Endothelial cell of umbilical vein (primary cell): ENCODE results near the gene DDX17. TPM values are rescaled to one million over a fixed set of nuclear protein-coding genes. Genes with fewer than 3 reads are reported as not detected.

Experiments
- BruUV-seq: library from RNA; stranded (reverse); fragments of 400-500 nt; replicated peaks from 2 replicates; lab custom pipeline; 2021; lab: Mats Ljungman, UMichigan
- CTCF ChIA-PET: fragments of 300-600, 350-600 bp; sonication (Branson Sonifier 250); formaldehyde crosslinking; loops from one replicate; lab custom pipeline; 2021; ENCODE audit warnings: antibody characterized with exemption, inconsistent platforms; lab: Charles Lee
- POLR2A ChIA-PET: fragments of 300-600, 350-600 bp; sonication (Branson Sonifier 250); formaldehyde crosslinking; loops from one replicate; lab custom pipeline; 2021; ENCODE audit warnings: antibody characterized with exemption, inconsistent platforms; lab: Charles Lee
- DNase-seq: peaks from one replicate; pipeline ENCODE4 v3.0.0-alpha.2; 2011; ENCODE audit warnings: low read depth, low spot score
- FAIRE-seq: peaks from 2 replicates; lab custom pipeline; 2011; peaks lifted over from hg19 to GRCh38; lab: Jason Lieb, UNC
- H2AFZ ChIP-seq: 2 replicates; pipeline ENCODE4 v1.6.0; 2012; ENCODE audit warnings: low read depth, low read length, control low read depth, inconsistent platforms
- H3K27ac ChIP-seq: 2 replicates; pipeline ENCODE4 v1.5.1; 2011; ENCODE audit warnings: low read depth, mild to moderate bottlenecking, control low read depth, low read length, moderate library complexity; ENCODE audit not compliant: insufficient read depth
- H3K27me3 ChIP-seq, 2 experiments: 2 replicates each; pipeline versions ENCODE4 v1.6.0 to v1.6.1; 2011; ENCODE audit warnings: low read length in 2 of 2, mixed read lengths in 1 of 2; ENCODE audit not compliant: control insufficient read depth in 2 of 2, insufficient read depth in 2 of 2
- H3K36me3 ChIP-seq, 2 experiments: 2 replicates in 1 of 2; 3 replicates in 1 of 2; pipeline ENCODE4 v1.5.1; 2011; ENCODE audit warnings: low read length in 2 of 2, mild to moderate bottlenecking in 1 of 2, moderate library complexity in 1 of 2; ENCODE audit not compliant: control insufficient read depth in 2 of 2, insufficient read depth in 2 of 2; ENCODE audit errors: extremely low read depth in 1 of 2
- H3K4me1 ChIP-seq: 3 replicates; pipeline ENCODE4 v1.5.1; 2011; ENCODE audit warnings: mild to moderate bottlenecking, low read length; ENCODE audit not compliant: control insufficient read depth, insufficient read depth; ENCODE audit errors: extremely low read depth
- H3K4me2 ChIP-seq: 2 replicates; pipeline ENCODE4 v1.6.1; 2011; ENCODE audit warnings: low read length, control low read depth, mixed read lengths; ENCODE audit not compliant: insufficient read depth
- H3K4me3 ChIP-seq, 3 experiments: fragments of 200-600 bp in 1 of 3; sonication (generic), shearing (Covaris generic) in 1 of 3; replicated peaks in 1 of 3; 2 replicates each; pipeline ENCODE4 v1.5.1; 2011 to 2016; ENCODE audit warnings: control low read depth in 3 of 3, low read length in 3 of 3, mild to moderate bottlenecking in 2 of 3, inconsistent platforms in 1 of 3, low read depth in 1 of 3, moderate library complexity in 1 of 3; ENCODE audit not compliant: insufficient read depth in 1 of 3
- H3K79me2 ChIP-seq: 2 replicates; pipeline ENCODE4 v1.6.0; 2012; ENCODE audit warnings: low read length, inconsistent platforms; ENCODE audit not compliant: control insufficient read depth, insufficient read depth
- H3K9ac ChIP-seq: replicated peaks from 2 replicates; pipeline ENCODE3; 2011; ENCODE audit warnings: low read length, control low read depth; ENCODE audit not compliant: insufficient read depth; ENCODE audit errors: extremely low read depth
- H3K9me1 ChIP-seq: replicated peaks from 3 replicates; pipeline ENCODE4 v1.6.0; 2011; ENCODE audit warnings: mild to moderate bottlenecking, low read length; ENCODE audit not compliant: control insufficient read depth, insufficient read depth; ENCODE audit errors: extremely low read depth
- H3K9me3 ChIP-seq: replicated peaks from 2 replicates; pipeline ENCODE4 v1.5.1; 2012; ENCODE audit warnings: low read length, inconsistent platforms; ENCODE audit not compliant: control insufficient read depth, insufficient read depth
- H4K20me1 ChIP-seq: replicated peaks from 2 replicates; pipeline ENCODE3; 2011; ENCODE audit warnings: mild to moderate bottlenecking, low read length; ENCODE audit not compliant: control insufficient read depth, insufficient read depth; ENCODE audit errors: extremely low read depth
- CTCF ChIP-seq, 2 donors: IDR thresholded peaks; 1 replicate in 1 of 2; 2 replicates in 1 of 2; pipeline ENCODE4 v1.5.1; 2011; ENCODE audit warnings: low read length in 2 of 2, mild to moderate bottlenecking in 2 of 2, moderate library complexity in 2 of 2, control low read depth in 1 of 2, inconsistent platforms in 1 of 2, low read depth in 1 of 2; ENCODE audit not compliant: insufficient read depth in 1 of 2; ENCODE audit errors: extremely low read depth in 1 of 2
- EZH2 ChIP-seq: IDR thresholded peaks from 2 replicates; pipeline ENCODE4 v1.6.1; 2012; ENCODE audit warnings: borderline replicate concordance, low read depth, mild to moderate bottlenecking, moderate library complexity, low read length, inconsistent platforms; ENCODE audit not compliant: severe bottlenecking
- FOS ChIP-seq: IDR thresholded peaks from 2 replicates; pipeline ENCODE4 v1.6.1; 2011; ENCODE audit warnings: mild to moderate bottlenecking, low read length, moderate library complexity, borderline replicate concordance; ENCODE audit not compliant: insufficient read depth
- GATA2 ChIP-seq: IDR thresholded peaks from 2 replicates; pipeline ENCODE4 v1.7.0; 2011; ENCODE audit warnings: low read depth, mild to moderate bottlenecking, moderate library complexity, mixed read lengths, low read length; ENCODE audit not compliant: insufficient read length, insufficient read depth
- JUN ChIP-seq: IDR thresholded peaks from 2 replicates; pipeline ENCODE4 v1.6.1; 2011; ENCODE audit warnings: borderline replicate concordance, low read depth; ENCODE audit not compliant: insufficient read length, insufficient read depth
- MYC ChIP-seq: IDR thresholded peaks from one replicate; pipeline ENCODE4 v1.6.1; 2011; ENCODE audit warnings: mild to moderate bottlenecking, low read depth, low read length
- POLR2A ChIP-seq: IDR thresholded peaks from 2 replicates; pipeline ENCODE4 v1.6.1; 2012; ENCODE audit warnings: low read depth, mild to moderate bottlenecking, control low read depth, low read length
- POLR2AphosphoS5 ChIP-seq: IDR thresholded peaks from 2 replicates; pipeline ENCODE4 v1.6.1; 2012; ENCODE audit warnings: low read depth, mild to moderate bottlenecking, control low read depth, low read length, moderate library complexity; ENCODE audit not compliant: insufficient read depth
- dilution Hi-C: fragments of 300-500 bp; cut with MboI; formaldehyde crosslinking; loops from one replicate; pipeline ENCODE4 v1.15.0; 2019; ENCODE audit warnings: low sequenced_read_pairs; ENCODE audit not compliant: extremely low pct_ligation_motif_present
- intact Hi-C: fragments of 100-400 bp; cut with micrococcal nuclease; formaldehyde crosslinking; loops from one replicate; pipeline ENCODE4 v1.10.0; 2022
- polyA plus RNA-seq, 4 experiments: library from polyadenylated mRNA; depleted of rRNA in 3 of 4; stranded (reverse) in 3 of 4; unstranded in 1 of 4; fragments of >200 nt; gene quantifications; 2 replicates each; pipeline versions ENCODE4 v1.2.1 to v1.2.3, GENCODE V29; 2011 to 2012; ENCODE audit warnings: missing spikeins in 1 of 4
- total RNA-seq: library from RNA; stranded (reverse); gene quantifications from 2 replicates; pipeline ENCODE4 v1.2.3, GENCODE V29; 2021
- TF ChIP-seq, protein P1 (sequence below): IDR thresholded peaks from 2 replicates; pipeline ENCODE4 v1.6.1; 2011; ENCODE audit not compliant: insufficient read depth, insufficient read length

Gene DDX17
- total and polyA plus RNA-seq, 2 donors (not counting 3 experiments of a cell fraction or from before 2014, with no cell fraction given): 393 to 402 TPM

DNA sequence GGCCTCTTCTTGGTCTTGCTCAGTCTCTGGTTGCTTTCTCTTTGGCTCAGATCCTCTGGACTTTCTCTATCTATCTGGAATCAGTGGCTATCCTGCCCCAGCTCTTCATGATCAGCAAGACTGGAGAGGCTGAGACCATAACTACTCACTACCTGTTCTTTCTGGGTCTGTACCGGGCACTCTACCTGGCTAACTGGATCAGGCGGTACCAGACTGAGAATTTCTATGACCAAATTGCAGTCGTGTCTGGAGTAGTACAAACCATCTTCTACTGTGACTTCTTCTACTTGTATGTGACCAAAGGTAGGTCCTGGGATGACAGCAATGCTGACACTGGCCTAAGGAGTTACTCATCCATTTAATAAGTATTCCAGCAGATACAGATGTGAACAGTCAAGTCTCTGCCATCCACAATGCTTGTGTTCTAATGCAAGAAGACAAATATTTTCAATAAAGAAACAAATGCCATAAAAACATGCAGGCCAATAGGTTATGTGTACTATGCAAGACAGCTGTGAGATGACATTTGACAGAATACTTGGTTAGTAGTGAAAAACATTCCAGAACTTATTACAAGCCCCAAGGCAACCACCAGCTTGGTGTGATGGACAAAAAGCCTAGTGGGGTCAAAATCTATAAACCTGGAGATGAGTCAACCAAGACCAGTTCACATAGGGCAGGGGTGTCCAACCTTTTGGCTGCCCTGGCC lies 24.8 kb downstream of the DDX17 start:
- Histone ChIP-seq H4K20me1 (no peaks in the 10 kb centered on the region), H3K27me3 (no peaks in the 10 kb centered on the region), H2AFZ (no peak overlapping the region), H3K79me2 (peaks cover 2% of the 10 kb centered on the region), H3K9me3 (no peaks in the 10 kb centered on the region), H3K9ac (no peak overlapping the region), H3K36me3 (peaks cover 42 to 48% of the 10 kb centered on the region in 2 experiments), H3K4me3 (no peak overlapping the region), H3K4me2 (no peak overlapping the region), H3K9me1 (no peaks in the 10 kb centered on the region), H3K4me1 (no peaks in the 10 kb centered on the region), H3K27ac (no peak overlapping the region)
- TF ChIP-seq POLR2AphosphoS5 (no peak), CTCF (IDR thresholded peaks at IDR 0.05; ENCODE audit: extremely low read depth in 1 of 2, insufficient read depth in 1 of 2, low read depth in 1 of 2, low read length in 2 of 2) (no peak), POLR2A (no peak), FOS (no peak), MYC (no peak), GATA2 (no peak), EZH2 (no peak), JUN (no peak)
- TF ChIP-seq, protein P1, sequence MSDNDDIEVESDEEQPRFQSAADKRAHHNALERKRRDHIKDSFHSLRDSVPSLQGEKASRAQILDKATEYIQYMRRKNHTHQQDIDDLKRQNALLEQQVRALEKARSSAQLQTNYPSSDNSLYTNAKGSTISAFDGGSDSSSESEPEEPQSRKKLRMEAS: no peak
- ChIA-PET CTCF (interaction anchor here (0.7 to 2.0 kb wide), 4 partner anchors 20 to 451 kb away, joined by 3 to 6 read pairs (median 4); partner anchors contain the start of gene DMC1), POLR2A (no interaction called here)
- BruUV-seq: no TSS peak
- dilution Hi-C loops: no loop called here
- DNase-seq (no peak), FAIRE-seq (no peak)
- intact Hi-C loops: no loop called here
